Activated CD4-positive, alpha-beta T cell treated with anti-CD3 and anti-CD28 coated beads for 36 hours (primary cell): ENCODE measurements around the gene C19orf53. TPM values are rescaled to one million over a fixed set of nuclear protein-coding genes. Genes with fewer than 3 reads are reported as not detected.

ENCODE experiments used
- ATAC-seq: fragments of 200-7000 bp; cut with Tn5 transposase; one replicate; pipeline ENCODE4 v1.10.0; 2021; ENCODE audit warnings: mild to moderate bottlenecking, moderate library complexity
- CTCF ChIA-PET: fragments of 350-600 bp; sonication (Branson Sonifier 250); formaldehyde crosslinking; loops from one replicate; lab custom pipeline; 2021; ENCODE audit warnings: antibody characterized with exemption; lab: Charles Lee
- POLR2A ChIA-PET: fragments of 350-600 bp; sonication (Branson Sonifier 250); formaldehyde crosslinking; loops from one replicate; lab custom pipeline; 2021; ENCODE audit warnings: antibody characterized with exemption, inconsistent platforms; lab: Charles Lee
- DNase-seq: peaks from one replicate; pipeline ENCODE4 v3.0.0-alpha.2; 2020
- H3K27ac Mint-ChIP-seq: one replicate; pipeline ENCODE4 v1.8.0; 2021; ENCODE audit warnings: mixed read lengths
- H3K27me3 Mint-ChIP-seq: one replicate; pipeline ENCODE4 v1.8.0; 2021; ENCODE audit warnings: mixed read lengths
- H3K36me3 Mint-ChIP-seq: one replicate; pipeline ENCODE4 v1.8.0; 2021; ENCODE audit warnings: low read depth, mixed read lengths
- H3K4me1 Mint-ChIP-seq: one replicate; pipeline ENCODE4 v1.8.0; 2021; ENCODE audit warnings: mixed read lengths
- H3K4me3 Mint-ChIP-seq: one replicate; pipeline ENCODE4 v1.8.0; 2021; ENCODE audit warnings: mild to moderate bottlenecking, moderate library complexity, mixed read lengths
- H3K9me3 Mint-ChIP-seq: one replicate; pipeline ENCODE4 v1.8.0; 2021; ENCODE audit warnings: low read depth, mixed read lengths
- intact Hi-C, 2 experiments: fragments of 100-400 bp; cut with DNase I in 1 of 2; cut with micrococcal nuclease in 1 of 2; formaldehyde crosslinking; loops; one replicate each; pipeline versions ENCODE4 v1.14.2 to v1.15.1; 2022 to 2024; cut with DNase I, micrococcal nuclease
- total RNA-seq, 2 experiments: library from RNA; stranded (reverse); gene quantifications; one replicate each; pipeline ENCODE4 v1.2.3, GENCODE V29; 2021

C19orf53 gene
- total RNA-seq, 2 experiments from 2014 or later: 115 to 142 TPM

DNA sequence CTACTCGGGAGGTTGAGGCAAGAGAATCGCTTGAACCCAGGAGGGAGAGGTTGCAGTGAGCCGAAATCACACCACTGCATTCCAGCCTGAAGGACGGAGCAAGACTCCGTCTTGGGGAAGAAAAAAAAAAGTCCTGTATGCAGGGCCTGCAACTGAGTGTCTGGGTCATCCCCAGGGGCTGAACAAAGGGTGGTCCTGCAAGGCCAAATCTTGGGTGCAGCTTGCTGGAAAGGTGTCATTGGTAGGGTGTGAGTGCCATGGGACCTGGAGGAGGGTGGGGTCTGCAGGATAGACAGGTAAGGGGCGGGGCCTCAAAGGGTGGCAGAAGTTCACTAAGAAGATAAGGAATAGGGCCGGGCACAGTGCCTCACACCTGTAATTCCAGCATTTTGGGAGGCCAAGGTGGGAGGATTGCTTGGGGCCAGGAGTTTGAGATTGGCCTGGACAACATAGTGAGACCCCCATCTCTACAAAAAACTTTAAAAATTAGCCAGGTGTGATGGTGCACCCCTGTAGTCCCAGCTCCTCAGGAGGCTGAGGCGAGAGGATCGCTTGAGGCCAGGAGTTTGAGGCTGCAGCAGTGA is 52.5 kb downstream of the C19orf53 start:
- H3K4me1 Mint-ChIP-seq: peaks cover 3% of the 10 kb centered on the region
- ChIA-PET POLR2A (no interaction called here), CTCF (interaction anchor here (1.1 kb wide), 1 partner anchor 37 kb away, joined by 3 read pairs; no protein-coding TSS in a partner anchor)
- H3K9me3 Mint-ChIP-seq: no peaks in the 10 kb centered on the region
- no peak for ATAC-seq
- H3K4me3 Mint-ChIP-seq: no peak overlapping the region
- intact Hi-C loops: no loop called here
- DNase-seq: no peak
- H3K27me3 Mint-ChIP-seq: no peaks in the 10 kb centered on the region
- H3K36me3 Mint-ChIP-seq: peaks cover 16% of the 10 kb centered on the region
- H3K27ac Mint-ChIP-seq: no peak overlapping the region

DNA sequence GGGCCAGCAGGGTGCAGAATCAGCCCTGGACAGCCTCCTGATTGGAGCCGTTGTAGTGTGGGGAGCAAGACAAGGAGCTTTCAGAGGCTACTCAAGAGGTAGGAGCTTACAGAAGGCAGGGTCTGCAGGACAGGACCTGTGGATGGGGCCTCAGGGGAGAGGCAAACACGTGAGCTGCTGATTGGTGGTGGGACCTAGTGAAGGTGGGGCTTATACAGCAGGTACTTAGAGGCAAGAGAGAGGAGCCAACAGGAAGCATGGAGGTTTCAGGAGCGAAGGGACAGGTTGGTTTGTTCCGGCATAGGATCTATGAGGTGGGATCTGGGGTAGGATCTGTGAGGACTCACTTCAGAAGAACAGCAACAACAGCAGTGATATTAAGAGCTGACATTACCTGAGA is 53.4 kb downstream of the C19orf53 start:
- CTCF ChIA-PET: interaction anchor here (0.7 kb wide), 1 partner anchor 12 kb away, joined by 4 read pairs; no protein-coding TSS in a partner anchor
- Mint-ChIP-seq H3K36me3 (peaks cover 17% of the 10 kb centered on the region), H3K27ac (no peak overlapping the region), H3K9me3 (no peaks in the 10 kb centered on the region), H3K4me3 (no peak overlapping the region), H3K4me1 (peaks cover 3% of the 10 kb centered on the region), H3K27me3 (no peaks in the 10 kb centered on the region)
- POLR2A ChIA-PET: interaction anchor here (1.0 kb wide), 2 partner anchors 9 to 10 kb away, joined by 3 read pairs; no protein-coding TSS in a partner anchor
- ATAC-seq (no peak), DNase-seq (no peak)
- intact Hi-C loops: no loop called here

Other genes with a start within 250 kb of the C19orf53 start
- 10 to 100 TPM; 35.9 to 39.9 TPM for gene MRI1, start 9.9 kb upstream of the C19orf53 start, total RNA-seq
- gene ZSWIM4, start 21.0 kb downstream of the C19orf53 start, total RNA-seq: 1 to 10 TPM; 5.6 to 5.8 TPM
- 1 to 10 TPM; 1.2 to 1.6 TPM for gene NANOS3, start 102.7 kb downstream of the C19orf53 start, total RNA-seq
- 1 to 10 TPM; 5.3 to 5.5 TPM for gene BRME1, start 131.7 kb downstream of the C19orf53 start, total RNA-seq
- 10 to 100 TPM; 30.2 to 34.3 TPM for gene CC2D1A, start 131.7 kb downstream of the C19orf53 start, total RNA-seq
- gene PODNL1, start 164.0 kb downstream of the C19orf53 start, total RNA-seq: under 1 TPM; 0.25 to 0.46 TPM
- 10 to 100 TPM; 55.8 to 61.6 TPM for gene DCAF15, start 178.1 kb downstream of the C19orf53 start, total RNA-seq
- gene RFX1, start 231.9 kb downstream of the C19orf53 start, total RNA-seq: 10 to 100 TPM; 14.2 to 15.3 TPM